HG02973 (cell line): Measurements from ENCODE around the gene LCE2C.

ENCODE experiments used
- ATAC-seq: cut with Tn5 transposase; IDR thresholded peaks from one replicate; pipeline ENCODE4 v1.9.1; 2021; ENCODE audit warnings: moderate library complexity; ENCODE audit not compliant: unreplicated experiment

LCE2C gene

GRCh38 chr1:152718238-152718637, 43.2 kb downstream of the LCE2C start:
- ATAC-seq: no peak

GRCh38 chr1:152725261-152725660, 50.2 kb downstream of the LCE2C start:
- no peak for ATAC-seq
